Measurements from ENCODE around the gene SNX32. TPM values are rescaled to one million over a fixed set of nuclear protein-coding genes. Genes with fewer than 3 reads are reported as not detected.
"Not testable (repeated sequence)": the region's sequence is repeated elsewhere in the genome, so short reads cannot be mapped to it uniquely, and the experiment has no call there.

Gene SNX32
- total and polyA plus RNA-seq, 4 experiments from 2014 or later: 0.42 to 0.93 (median 0.66) TPM

DNA sequence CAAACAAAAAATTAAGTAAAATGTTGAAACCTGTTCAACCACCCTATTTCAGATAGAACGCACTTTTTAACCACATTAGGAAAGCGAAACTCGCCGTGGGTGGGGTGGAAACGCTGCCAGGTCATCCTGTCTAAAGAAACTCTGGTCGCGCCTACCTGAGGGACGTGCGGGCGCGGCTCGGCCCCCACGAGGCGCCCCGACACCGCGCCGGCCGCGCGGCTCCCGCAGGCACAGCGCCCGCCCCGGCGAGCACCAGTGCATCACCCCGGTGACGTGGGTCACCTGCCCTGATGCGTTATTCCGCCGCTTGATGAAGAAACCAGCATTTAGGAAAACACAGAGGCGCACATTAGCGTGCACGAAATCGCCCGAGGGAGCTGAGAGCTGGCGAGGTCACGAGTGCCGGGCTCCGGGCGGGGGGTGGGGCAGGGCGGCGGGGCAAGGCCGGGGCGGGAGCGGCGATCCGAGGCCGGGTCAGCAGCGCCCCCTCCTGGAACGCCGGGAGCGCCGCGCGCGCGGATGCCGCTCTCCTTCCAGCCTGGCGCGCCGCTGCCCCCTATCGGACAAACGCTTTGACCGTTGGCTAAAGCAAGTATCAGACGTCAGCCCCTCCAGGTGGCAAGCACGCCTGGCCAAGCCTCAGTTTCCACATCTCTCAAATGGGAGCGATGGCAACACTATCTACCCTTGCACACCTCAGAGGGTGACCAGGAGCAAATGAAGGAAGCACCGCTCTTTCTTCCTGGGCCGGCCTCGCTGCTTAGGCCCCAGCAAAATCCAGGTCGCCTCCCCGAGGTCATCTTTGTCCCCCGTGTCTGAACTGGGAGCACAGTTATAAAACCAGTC is 15.7 kb upstream of the SNX32 start:
- POLR2A ChIA-PET (ENCODE audit: partially characterized antibody): interaction anchor here (0.8 to 4.5 kb wide), 8 partner anchors 15 to 192 kb away, joined by 3 to 25 read pairs (median 4); partner anchors contain the start of genes AP5B1 and KAT5
- peak; percentile 86 to 93 (median 88) for DNase-seq
- Histone ChIP-seq H3K9me3 (ENCODE audit: control insufficient read depth in 1 of 2, low read length in 2 of 2) (no peaks in the 10 kb centered on the region), H3K4me1 (ENCODE audit: insufficient read depth, low read length) (peaks cover 12% of the 10 kb centered on the region), H3K4me3 (ENCODE audit: low read length in 2 of 2) (peak overlapping the region; percentile 24 to 70), H3K27ac (ENCODE audit: low read depth, low read length) (peak overlapping the region; percentile 53), H3K27me3 (ENCODE audit: insufficient read depth, low read length) (no peaks in the 10 kb centered on the region), H3K36me3 (ENCODE audit: insufficient read depth, low read length) (no peaks in the 10 kb centered on the region)
- peak overlapping the region; percentile 73 to 85 (median 78) for H3K4me3 Mint-ChIP-seq
- CTCF ChIA-PET (ENCODE audit: partially characterized antibody): interaction anchor here (0.6 to 7.9 kb wide), 31 partner anchors 9 to 203 kb away, joined by 3 to 107 read pairs (median 5); partner anchors contain the start of genes AP5B1, CCDC85B, KAT5 and PCNX3
- peak overlapping the region; percentile 73 to 92 (median 81) for H3K27ac Mint-ChIP-seq
- H3K27me3 Mint-ChIP-seq: no peaks in the 10 kb centered on the region
- intact Hi-C loops (cut with micrococcal nuclease): loop anchor here (1.0 kb wide), 6 partner anchors 38 to 204 kb away; partner anchors contain the start of gene AP5B1
- H3K36me3 Mint-ChIP-seq: no peaks in the 10 kb centered on the region
- H3K4me1 Mint-ChIP-seq: peaks cover 6 to 16% (median 10%) of the 10 kb centered on the region in 4 donors
- H3K9me3 Mint-ChIP-seq: peaks cover 0 to 2% (median 0%) of the 10 kb centered on the region in 8 donors

DNA sequence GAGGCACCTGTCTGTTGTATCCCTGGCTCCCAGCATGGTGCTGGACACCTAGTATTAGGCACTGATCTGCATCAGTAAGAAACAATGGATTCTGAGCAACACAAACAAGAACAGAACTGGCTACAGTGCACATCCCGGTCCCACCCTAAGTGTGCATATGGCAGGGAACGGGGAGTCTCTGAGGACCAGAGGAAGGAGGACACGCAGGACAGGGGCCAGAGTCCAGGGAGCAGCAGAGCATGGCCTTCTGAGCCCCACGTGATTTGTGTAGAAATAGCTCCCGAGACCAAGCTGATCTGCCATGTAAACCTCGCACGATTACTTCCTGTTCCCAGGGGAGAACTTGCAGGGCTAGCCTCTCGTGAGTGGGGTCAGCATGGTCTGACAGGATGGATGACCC is 12.7 kb upstream of the SNX32 start:
- Histone ChIP-seq H3K4me1 (ENCODE audit: insufficient read depth, low read length) (peaks cover 12% of the 10 kb centered on the region), H3K27ac (ENCODE audit: low read depth, low read length) (no peak overlapping the region), H3K4me3 (ENCODE audit: low read length in 2 of 2) (no peak overlapping the region), H3K27me3 (ENCODE audit: insufficient read depth, low read length) (no peaks in the 10 kb centered on the region), H3K9me3 (ENCODE audit: control insufficient read depth in 1 of 2, low read length in 2 of 2) (no peaks in the 10 kb centered on the region), H3K36me3 (ENCODE audit: insufficient read depth, low read length) (no peaks in the 10 kb centered on the region)
- ChIA-PET POLR2A (ENCODE audit: partially characterized antibody) (no interaction called here), CTCF (ENCODE audit: partially characterized antibody) (interaction anchor here (1.1 kb wide), 1 partner anchor 41 kb away, joined by 3 read pairs; no protein-coding TSS in a partner anchor)
- Mint-ChIP-seq H3K9me3 (no peaks in the 10 kb centered on the region), H3K27ac (peak overlapping the region in 1 of 7 donors; percentile 21), H3K4me3 (no peak overlapping the region), H3K36me3 (no peaks in the 10 kb centered on the region), H3K4me1 (peaks cover 6 to 16% (median 10%) of the 10 kb centered on the region in 4 donors), H3K27me3 (no peaks in the 10 kb centered on the region)
- no peak for DNase-seq
- intact Hi-C loops (cut with micrococcal nuclease): no loop called here

DNA sequence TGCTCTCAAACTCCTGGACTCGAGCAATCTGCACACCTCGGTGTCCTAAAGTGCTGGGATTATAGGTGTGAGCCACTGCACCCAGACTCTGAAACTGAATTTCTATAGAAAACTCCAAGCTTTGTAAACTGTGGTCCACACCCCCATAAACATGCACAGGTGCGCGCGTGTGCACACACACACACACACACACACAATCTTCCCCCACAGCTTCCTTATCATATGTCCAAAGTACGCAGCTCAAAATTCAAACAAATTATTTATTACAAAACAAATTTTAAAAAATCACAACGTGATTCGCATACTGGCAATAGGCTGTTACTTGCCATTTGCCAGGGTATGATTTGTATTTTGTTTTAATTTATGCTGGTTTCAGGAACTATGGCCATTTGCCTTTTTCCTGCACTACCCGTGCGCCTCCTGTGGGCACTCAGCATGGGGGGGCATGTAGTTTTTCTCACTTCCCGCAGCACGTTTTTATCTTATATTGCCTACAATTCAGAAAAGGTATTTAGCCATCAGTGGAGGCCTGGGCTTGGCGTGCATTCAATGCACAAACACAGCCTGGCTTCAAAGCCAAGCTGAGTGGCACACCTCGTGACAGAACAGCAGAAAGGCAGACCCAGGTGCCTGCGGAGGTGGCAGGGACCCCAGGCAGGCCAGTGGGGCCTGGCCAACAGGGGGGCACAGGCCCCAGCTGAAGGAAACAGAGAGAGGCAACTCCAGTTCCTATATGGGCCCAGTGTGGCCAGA is 10.8 kb upstream of the SNX32 start:
- Histone ChIP-seq H3K4me1 (ENCODE audit: insufficient read depth, low read length) (no peaks in the 10 kb centered on the region), H3K27me3 (ENCODE audit: insufficient read depth, low read length) (no peaks in the 10 kb centered on the region), H3K9me3 (ENCODE audit: control insufficient read depth in 1 of 2, low read length in 2 of 2) (no peaks in the 10 kb centered on the region), H3K36me3 (ENCODE audit: insufficient read depth, low read length) (no peaks in the 10 kb centered on the region), H3K4me3 (ENCODE audit: low read length in 2 of 2) (no peak overlapping the region), H3K27ac (ENCODE audit: low read depth, low read length) (no peak overlapping the region)
- Mint-ChIP-seq H3K4me3 (no peak overlapping the region), H3K9me3 (no peaks in the 10 kb centered on the region), H3K27ac (no peak overlapping the region), H3K27me3 (no peaks in the 10 kb centered on the region), H3K36me3 (no peaks in the 10 kb centered on the region), H3K4me1 (peaks cover 0 to 5% (median under 1%) of the 10 kb centered on the region in 4 donors)
- intact Hi-C loops (cut with micrococcal nuclease): no loop called here
- DNase-seq: no peak
- POLR2A ChIA-PET (ENCODE audit: partially characterized antibody): no interaction called here
- CTCF ChIA-PET (ENCODE audit: partially characterized antibody): interaction anchor here (1.4 to 1.8 kb wide), 3 partner anchors 43 to 117 kb away, joined by 3 to 8 read pairs (median 4); partner anchors contain the start of gene KAT5

DNA sequence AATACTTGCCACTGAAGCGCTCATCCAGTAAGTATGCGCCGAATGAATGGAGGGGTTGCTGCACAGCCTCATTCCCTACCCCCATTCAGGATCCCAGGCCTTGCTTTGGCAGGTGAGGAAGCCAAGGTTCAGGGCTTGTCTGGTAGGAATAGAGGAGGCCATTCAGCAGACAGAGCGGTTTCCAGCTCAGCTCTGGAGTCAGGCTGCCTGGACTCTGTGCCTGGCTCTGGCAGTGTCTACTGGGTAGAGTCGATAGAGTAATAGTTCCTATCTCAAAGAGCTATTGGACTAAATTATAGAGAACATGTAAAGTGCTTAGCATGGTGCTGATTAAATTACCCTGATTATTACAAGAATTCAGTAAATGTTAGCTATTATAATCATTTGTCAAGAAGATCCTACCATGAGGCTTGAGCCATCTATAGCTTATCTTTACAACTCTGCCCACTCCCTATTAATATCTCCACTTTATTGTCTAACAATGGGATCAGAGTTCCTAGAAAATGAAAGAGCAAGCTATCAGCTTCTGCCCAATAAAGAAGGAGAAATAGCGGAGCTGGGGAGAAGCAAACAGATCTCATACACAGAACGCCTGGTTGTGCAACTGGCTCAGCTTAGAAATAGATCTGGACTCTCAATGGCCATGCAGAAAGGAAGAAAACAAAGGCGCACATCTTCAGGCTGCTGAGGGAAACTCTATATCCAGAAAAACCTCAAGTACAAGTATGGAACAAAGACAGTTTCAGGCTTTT is 6.6 kb upstream of the SNX32 start:
- Histone ChIP-seq H3K36me3 (ENCODE audit: insufficient read depth, low read length) (no peaks in the 10 kb centered on the region), H3K27me3 (ENCODE audit: insufficient read depth, low read length) (no peaks in the 10 kb centered on the region), H3K9me3 (ENCODE audit: control insufficient read depth in 1 of 2, low read length in 2 of 2) (no peaks in the 10 kb centered on the region), H3K4me3 (ENCODE audit: low read length in 2 of 2) (no peak overlapping the region), H3K27ac (ENCODE audit: low read depth, low read length) (no peak overlapping the region), H3K4me1 (ENCODE audit: insufficient read depth, low read length) (no peaks in the 10 kb centered on the region)
- intact Hi-C loops (cut with micrococcal nuclease): no loop called here
- DNase-seq: no peak
- H3K36me3 Mint-ChIP-seq: no peaks in the 10 kb centered on the region
- H3K27me3 Mint-ChIP-seq: no peaks in the 10 kb centered on the region
- POLR2A ChIA-PET (ENCODE audit: partially characterized antibody): no interaction called here
- H3K27ac Mint-ChIP-seq: no peak overlapping the region
- CTCF ChIA-PET (ENCODE audit: partially characterized antibody): interaction anchor here (0.7 to 1.7 kb wide), 8 partner anchors 9 to 196 kb away, joined by 3 to 11 read pairs (median 3); partner anchors contain the start of gene AP5B1
- H3K9me3 Mint-ChIP-seq: peaks cover 0 to 1% (median 0%) of the 10 kb centered on the region in 8 donors
- peaks cover 0 to 2% (median 1%) of the 10 kb centered on the region in 4 donors for H3K4me1 Mint-ChIP-seq
- H3K4me3 Mint-ChIP-seq: no peak overlapping the region

DNA sequence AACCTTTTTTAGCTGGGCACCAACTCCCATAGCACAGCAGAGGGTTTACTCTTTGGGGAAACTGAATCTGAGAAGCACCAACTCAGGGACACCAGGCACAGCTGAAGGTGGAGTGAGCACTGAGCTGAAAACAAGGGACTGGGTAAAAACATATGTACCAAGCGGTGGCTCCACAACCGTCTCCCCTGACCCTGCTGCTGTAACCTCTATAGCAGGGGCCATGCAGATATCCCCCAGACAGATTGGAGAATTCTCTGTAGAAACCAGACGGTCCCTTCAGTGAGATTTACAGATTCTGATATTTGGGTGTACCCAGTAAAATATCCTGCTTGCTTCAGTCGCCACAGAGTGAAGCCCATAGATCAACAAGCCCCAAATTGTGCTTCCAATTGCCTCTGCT is 4.3 kb upstream of the SNX32 start:
- H3K27me3 Mint-ChIP-seq: no peaks in the 10 kb centered on the region
- intact Hi-C loops (cut with micrococcal nuclease): no loop called here
- Histone ChIP-seq H3K36me3 (ENCODE audit: insufficient read depth, low read length) (no peaks in the 10 kb centered on the region), H3K4me1 (ENCODE audit: insufficient read depth, low read length) (peaks cover 14% of the 10 kb centered on the region), H3K27me3 (ENCODE audit: insufficient read depth, low read length) (no peaks in the 10 kb centered on the region), H3K27ac (ENCODE audit: low read depth, low read length) (no peak overlapping the region), H3K4me3 (ENCODE audit: low read length in 2 of 2) (no peak overlapping the region), H3K9me3 (ENCODE audit: control insufficient read depth in 1 of 2, low read length in 2 of 2) (no peaks in the 10 kb centered on the region)
- DNase-seq: no peak
- POLR2A ChIA-PET (ENCODE audit: partially characterized antibody): no interaction called here
- H3K27ac Mint-ChIP-seq: no peak overlapping the region
- peaks cover 8% of the 10 kb centered on the region in 4 donors for H3K4me1 Mint-ChIP-seq
- peaks cover 0 to 1% (median 0%) of the 10 kb centered on the region in 8 donors for H3K9me3 Mint-ChIP-seq
- no peak overlapping the region for H3K4me3 Mint-ChIP-seq
- H3K36me3 Mint-ChIP-seq: no peaks in the 10 kb centered on the region
- CTCF ChIA-PET (ENCODE audit: partially characterized antibody): interaction anchor here (0.5 to 2.4 kb wide), 3 partner anchors 49 to 118 kb away, joined by 3 to 6 read pairs (median 3); partner anchors contain the start of gene KAT5

DNA sequence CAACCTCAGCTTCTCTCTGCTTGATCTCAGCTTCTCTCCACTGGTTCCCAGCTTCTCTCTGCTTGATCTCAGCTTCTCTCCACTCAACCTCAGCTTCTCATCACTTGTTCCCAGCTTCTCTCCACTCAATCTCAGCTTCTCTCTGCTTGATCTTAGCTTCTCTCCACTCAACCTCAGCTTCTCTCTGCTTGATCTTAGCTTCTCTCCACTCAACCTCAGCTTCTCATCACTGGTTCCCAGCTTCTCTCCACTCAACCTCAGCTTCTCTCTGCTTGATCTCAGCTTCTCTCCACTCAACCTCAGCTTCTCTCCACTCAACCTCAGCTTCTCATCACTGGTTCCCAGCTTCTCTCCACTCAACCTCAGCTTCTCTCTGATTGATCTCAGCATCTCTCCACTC is 1.5 kb upstream of the SNX32 start:
- H3K4me3 ChIP-seq (ENCODE audit: low read length in 2 of 2); H3K27me3 Mint-ChIP-seq; H3K9me3 ChIP-seq (ENCODE audit: control insufficient read depth in 1 of 2, low read length in 2 of 2); DNase-seq; intact Hi-C loops (cut with micrococcal nuclease); H3K36me3 ChIP-seq (ENCODE audit: insufficient read depth, low read length); H3K27me3 ChIP-seq (ENCODE audit: insufficient read depth, low read length); H3K36me3 Mint-ChIP-seq; H3K27ac ChIP-seq (ENCODE audit: low read depth, low read length); H3K4me1 Mint-ChIP-seq; H3K9me3 Mint-ChIP-seq: not testable (repeated sequence)
- H3K4me1 ChIP-seq (ENCODE audit: insufficient read depth, low read length): peaks cover 20% of the 10 kb centered on the region
- Mint-ChIP-seq H3K27ac (peak overlapping the region in 1 of 7 donors; percentile 50), H3K4me3 (peak overlapping the region in 5 of 8 donors; percentile 7 to 53 (median 26))
- ChIA-PET CTCF (ENCODE audit: partially characterized antibody) (interaction anchor here (0.9 to 3.8 kb wide), 10 partner anchors 14 to 479 kb away, joined by 3 to 18 read pairs (median 10); partner anchors contain the start of genes CCDC85B, KAT5 and MUS81), POLR2A (ENCODE audit: partially characterized antibody) (interaction anchor here (1.3 to 3.9 kb wide), 8 partner anchors 16 to 407 kb away, joined by 3 to 72 read pairs (median 10); partner anchors contain the start of genes C11orf68, CCDC85B, CFL1 and FIBP)
